HG02938 (cell line): ENCODE data around the gene BCAP31.
A peak's percentile ranks its signal among the peaks of the same experiment; 100 is the strongest.

ENCODE experiments used
- ATAC-seq: cut with Tn5 transposase; IDR thresholded peaks from one replicate; pipeline ENCODE4 v1.9.1; 2021; ENCODE audit warnings: mild to moderate bottlenecking, moderate library complexity; ENCODE audit not compliant: unreplicated experiment

BCAP31 gene

DNA sequence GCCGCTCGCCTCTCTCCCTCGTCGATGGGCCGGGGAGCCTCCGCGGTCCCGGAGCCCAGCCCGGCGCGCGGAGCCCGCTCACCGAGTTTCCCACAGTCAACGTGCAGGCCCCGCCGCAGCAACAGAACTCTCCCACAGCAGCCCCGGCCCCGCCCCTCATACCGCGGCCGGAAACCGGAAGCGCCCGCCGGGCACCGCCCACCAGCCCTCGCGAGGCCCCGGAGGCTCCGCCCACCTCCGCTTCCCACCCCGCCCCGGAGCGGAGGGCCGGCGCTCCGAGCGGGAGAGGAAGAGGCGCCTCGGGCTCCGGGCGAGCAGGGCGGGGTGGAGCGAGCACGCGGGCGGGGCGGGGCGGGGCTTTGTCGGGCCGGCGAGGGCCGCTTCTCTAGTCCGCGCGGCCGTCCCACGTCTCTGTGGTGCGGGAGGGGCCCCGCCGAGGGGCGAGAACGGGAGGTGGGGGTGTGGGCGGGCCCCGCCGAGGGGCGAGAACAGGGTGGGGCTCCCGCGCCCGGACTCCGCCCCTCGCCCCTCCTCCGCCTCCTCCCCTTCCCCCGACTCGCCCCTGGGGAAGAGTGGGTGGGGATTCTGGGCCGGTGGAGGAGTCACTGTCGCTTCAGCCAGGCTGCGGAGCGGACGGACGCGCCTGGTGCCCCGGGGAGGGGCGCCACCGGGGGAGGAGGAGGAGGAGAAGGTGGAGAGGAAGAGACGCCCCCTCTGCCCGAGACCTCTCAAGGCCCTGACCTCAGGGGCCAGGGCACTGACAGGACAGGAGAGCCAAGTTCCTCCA lies at the start of gene BCAP31, which contains the start of gene ABCD1:
BCAP31 (minus strand) TSS at position 136 of the 787 bp plus-strand sequence. CDS start 1,143 bp downstream, outside the sequence.
ABCD1 (plus strand) TSS at position 605 of the 787 bp plus-strand sequence. CDS start 411 bp downstream, outside the sequence.
- peak; percentile 51 for ATAC-seq

DNA sequence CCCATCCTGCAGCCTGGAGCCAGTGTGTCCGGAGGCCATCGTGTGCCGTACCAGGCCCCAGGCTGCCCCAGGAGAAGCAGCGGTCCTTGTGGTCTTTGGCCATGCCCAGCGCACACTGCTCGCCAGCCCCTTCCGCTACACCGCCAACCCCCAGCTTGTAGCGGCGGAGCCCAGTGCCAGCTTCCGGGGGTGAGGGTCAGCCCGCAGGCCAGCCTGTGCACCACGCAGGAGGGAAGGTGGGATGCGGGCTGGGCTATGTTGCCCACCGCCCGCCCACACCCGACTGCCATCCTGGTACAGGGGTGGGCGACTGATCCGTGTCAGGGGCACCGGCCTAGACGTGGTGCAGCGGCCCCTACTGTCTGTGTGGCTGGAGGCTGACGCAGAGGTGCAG lies 49.0 kb upstream of the BCAP31 start:
- no peak for ATAC-seq

GRCh38 chrX:153772316-153773217 lies 48.4 kb upstream of the BCAP31 start:
- no peak for ATAC-seq

DNA sequence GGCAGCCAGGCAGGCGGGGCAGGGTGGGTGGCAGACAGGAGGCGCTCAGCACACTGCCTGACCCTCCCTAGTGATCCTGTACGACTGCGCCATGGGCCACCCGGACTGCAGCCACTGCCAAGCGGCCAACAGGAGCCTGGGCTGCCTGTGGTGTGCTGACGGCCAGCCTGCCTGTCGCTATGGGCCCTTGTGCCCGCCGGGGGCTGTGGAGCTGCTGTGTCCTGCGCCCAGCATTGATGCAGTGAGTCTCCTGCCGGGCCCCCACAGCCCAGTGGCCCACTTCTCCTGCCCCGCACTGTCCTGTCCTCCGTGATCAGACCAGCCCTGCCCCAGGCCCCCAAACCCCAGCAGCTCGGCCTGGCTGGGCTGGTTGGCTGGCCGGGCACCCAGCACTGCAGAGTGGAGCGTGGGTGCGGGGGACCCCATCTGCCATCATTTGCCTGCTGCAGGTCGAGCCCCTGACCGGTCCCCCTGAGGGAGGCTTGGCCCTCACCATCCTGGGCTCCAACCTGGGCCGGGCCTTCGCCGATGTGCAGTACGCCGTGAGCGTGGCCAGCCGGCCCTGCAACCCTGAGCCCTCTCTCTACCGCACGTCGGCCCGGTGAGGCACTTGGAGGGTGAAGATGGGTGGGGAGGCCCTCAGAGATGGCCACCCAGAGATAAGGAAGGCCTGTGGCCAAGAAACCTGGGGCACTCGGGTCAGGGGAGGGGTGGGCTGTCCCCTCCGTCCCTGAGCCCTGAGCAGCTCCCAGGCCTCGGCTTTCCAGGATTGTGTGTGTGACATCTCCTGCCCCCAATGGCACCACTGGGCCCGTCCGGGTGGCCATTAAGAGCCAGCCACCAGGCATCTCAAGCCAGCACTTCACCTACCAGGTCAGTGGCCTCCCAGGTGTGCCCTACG lies 47.5 kb upstream of the BCAP31 start:
- ATAC-seq: no peak

DNA sequence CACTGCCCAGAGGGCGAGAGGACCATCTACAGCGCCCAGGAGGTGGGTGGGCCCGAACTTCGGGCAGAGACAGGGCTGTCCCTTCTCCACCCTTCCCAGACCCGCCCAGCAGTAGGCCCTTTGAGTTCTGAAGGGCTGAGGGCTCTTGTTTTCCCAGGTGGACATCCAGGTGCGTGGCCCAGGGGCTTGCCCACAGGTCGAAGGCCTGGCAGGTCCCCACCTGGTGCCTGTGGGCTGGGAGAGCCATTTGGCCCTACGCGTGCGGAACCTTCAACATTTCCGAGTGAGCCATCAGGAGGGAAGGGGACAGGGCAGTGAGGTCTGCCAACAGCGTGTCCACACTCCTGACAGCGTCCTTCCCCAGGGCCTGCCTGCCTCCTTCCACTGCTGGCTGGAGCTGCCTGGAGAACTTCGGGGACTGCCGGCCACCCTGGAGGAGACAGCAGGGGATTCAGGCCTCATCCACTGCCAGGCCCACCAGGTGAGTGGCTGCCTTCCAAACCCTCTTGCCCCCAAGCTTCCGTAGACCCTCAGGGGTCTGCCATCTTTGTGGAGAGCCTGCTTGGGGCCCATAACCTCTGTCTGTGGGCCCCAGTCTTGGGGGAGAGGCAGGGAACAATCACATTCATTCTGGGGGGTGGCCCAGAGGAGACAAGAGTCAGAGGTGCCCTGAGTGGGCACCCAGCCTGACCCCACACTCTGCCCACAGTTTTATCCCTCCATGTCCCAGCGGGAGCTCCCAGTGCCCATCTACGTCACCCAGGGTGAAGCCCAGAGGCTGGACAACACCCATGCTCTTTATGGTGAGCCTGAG lies 46.6 kb upstream of the BCAP31 start:
- ATAC-seq: no peak

DNA sequence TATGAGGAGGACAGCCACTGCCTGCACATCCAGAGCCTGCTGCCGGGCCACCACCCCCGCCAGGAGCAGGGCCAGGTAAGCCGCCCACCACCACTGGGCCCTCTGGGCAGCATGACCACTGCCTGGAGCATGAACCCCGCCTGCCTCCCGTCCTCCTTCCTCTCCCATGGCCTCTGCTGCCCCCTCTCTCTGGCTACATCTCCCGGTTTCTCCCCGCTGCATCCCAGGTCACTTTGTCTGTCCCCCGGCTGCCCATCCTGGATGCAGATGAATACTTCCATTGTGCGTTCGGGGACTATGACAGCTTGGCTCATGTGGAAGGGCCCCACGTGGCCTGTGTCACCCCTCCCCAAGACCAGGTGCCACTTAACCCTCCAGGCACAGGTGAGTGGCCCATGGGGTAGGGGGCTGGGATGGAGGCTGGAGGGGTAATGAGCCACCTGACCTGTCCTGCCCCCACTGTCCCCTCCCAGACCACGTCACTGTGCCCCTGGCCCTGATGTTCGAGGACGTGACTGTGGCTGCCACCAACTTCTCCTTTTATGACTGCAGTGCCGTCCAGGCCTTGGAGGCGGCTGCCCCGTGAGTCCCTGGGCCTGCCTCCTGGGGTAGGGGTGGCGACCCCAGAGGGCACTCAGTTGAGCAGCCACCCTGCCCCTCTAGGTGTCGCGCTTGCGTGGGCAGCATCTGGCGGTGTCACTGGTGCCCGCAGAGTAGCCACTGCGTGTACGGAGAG lies 45.8 kb upstream of the BCAP31 start:
- ATAC-seq: no peak

DNA sequence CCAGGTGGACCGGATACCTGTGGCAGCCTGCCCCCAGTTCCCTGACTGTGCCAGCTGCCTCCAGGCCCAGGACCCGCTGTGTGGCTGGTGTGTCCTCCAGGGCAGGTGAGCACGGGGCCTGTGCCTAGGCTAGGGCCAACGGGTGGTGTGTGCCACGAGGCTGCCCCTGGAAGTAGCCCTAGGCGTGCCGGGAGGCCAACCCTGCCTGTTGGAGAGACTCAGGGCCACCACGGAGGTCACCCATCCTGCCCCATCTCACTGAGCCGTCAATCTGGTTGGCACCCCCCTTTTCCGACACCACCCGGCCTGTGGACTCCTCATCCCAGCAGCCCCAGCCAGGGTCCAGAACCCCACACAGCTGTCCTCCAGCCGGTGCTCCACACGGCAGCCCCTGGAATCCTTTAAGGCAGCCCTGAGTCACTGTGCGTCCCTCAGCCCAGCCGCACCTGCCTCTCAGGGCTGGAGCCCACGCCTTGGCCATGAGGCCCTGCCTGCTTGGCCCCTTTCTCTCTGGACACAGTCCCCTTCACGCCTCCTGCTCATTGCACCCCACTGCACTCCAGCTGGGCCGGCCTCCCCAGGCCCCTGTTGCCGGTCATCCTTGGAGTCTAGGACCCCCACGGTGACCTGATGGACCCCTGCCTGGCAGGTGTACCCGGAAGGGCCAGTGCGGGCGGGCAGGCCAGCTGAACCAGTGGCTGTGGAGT lies 45.1 kb upstream of the BCAP31 start:
- ATAC-seq: no peak

DNA sequence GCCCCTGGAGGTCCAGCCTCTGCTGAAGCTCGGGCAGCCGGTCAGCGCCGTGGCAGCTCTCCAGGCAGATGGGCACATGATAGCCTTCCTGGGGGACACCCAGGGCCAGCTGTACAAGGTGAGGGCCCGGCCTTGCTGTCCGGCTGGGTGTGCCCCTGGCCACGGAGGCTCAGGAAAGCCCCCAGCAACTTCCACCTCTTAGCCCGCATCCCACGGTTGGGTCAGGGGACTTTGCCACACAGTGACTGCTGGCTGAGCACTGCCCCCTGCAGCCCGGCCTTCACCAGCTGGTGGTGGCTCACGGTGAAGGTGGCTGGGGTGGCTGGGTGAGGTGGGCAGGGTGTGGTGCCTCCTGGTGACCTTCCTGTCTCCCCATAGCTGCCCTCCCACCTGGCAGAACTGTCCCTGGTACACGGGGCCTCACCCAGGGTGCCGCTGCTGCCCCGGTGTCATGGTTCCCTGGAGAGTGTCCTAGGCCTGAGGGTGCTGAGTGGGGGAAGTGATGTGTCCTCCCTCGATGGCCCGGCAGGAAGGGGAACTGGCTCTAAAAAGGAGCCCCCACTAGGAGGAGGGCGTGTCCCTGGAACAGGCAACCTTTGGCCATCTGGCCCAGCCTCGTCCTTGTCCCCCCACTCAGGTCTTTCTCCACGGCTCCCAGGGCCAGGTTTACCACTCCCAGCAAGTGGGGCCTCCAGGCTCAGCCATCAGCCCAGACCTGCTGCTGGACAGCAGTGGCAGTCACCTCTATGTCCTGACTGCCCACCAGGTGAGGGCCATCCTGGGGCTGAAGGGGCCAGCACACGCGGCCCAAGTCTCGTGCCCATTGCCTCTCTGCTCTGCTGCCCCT lies 44.3 kb upstream of the BCAP31 start:
- no peak for ATAC-seq

DNA sequence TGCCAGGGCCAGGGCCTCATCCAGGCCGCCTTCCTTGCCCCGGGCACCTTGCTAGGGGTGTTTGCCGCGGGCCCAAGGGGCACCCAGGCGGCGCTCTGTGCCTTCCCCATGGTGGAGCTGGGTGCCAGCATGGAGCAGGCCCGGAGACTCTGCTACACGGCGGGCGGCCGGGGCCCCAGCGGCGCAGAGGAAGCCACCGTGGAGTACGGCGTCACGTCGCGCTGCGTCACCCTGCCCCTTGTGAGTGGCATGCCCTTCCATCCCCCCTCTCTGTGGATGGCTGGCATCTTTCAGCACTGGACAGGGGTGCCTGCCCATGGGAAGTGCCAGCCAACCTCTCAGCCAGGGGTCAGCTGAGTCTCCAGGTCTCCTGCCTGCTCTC lies 43.5 kb upstream of the BCAP31 start:
- no peak for ATAC-seq

GRCh38 chrX:153766871-153767673 lies 42.9 kb upstream of the BCAP31 start:
- no peak for ATAC-seq

DNA sequence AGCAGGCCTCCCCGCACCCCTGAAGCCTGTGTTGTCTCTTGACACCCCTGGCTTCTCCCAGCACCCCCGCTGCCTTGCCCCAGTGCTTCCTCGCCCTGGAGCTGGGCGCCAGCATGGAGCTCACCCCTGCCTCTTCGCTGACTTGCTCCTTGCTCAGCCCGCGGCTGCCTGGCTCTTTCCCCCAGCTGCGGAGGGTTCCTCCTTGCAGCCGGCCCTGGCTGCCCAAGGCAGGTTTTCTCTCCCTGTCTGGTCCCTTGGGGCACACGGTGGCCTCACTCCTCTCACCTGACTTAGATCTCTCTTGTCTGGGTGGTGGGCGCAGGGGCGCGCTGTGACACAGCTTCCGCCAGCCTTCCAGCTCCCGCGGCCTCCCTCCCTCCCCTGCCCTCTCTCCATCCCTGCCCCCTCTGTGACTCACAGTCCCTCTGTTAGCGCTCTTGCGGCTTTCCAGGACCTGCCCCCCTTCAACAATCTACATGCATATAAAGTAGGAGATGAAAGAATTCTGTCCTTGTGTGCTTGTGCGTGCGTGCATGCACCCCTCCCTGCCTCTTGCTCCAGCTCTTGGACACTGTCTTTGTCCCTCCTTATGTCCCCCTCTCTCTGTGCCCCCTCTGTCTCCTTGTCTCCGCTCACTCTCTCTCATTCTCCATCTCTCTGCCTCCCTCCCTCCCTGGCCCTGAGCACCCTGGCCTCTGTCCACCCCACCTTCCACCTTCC lies 42.1 kb upstream of the BCAP31 start:
- ATAC-seq: no peak

- ATAC-seq: no peak
Measured at GRCh38 chrX:153765138-153766079, 41.2 kb upstream of the BCAP31 start.

DNA sequence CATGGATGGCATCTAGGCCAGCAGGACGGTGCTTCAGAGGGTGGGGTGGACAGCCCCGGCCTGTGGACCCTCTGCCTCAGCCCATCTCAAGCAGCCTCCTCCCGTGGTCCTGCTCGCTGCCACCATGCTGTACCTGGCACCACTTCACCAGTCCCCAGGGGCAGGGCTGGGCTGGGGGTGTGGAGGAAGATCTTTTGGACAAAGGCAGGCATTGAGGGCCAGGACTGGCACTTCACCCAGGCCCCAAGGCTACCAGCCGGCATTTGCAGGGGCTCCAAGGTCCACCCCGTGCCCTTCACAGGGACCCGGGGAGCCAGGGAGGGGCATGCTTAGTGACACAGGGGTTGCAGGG lies 40.6 kb upstream of the BCAP31 start:
- no peak for ATAC-seq

DNA sequence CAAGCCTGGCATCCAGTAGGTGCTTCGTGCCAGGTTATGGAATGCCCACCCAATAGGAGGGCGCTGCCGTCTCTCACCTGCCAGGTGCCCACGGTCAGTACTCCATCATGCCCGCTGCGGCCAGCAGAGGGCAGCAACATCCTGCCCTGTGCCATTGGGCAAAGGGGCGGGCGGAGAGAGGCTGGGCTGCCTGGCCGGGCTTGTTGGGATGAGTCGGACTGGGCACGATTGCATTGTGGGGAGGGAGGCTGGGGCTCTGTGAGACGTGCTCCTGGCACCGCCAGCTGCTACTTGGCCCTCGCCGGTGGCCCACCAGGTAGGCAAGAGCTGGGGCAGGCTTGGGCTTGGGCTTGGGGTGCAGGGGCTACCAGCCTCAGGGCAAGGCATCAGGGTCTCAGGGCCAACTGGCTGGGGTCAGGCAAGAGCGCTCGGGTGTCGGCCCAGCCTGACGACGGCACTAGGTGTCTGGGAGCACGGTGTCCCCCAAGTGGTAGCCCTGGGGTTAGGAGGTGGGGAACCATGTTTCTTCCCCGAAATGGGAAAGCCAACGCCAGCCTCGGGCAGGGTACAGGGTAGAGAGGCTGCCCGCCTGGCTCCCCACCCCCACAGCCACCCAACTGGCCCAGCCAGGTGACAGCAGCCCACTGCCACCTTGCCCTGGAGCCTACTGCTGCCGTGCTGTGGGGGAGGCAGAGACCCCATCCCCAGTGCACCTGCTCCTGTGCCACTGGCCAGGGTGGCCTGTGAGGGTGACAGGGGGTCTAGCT lies 40.0 kb upstream of the BCAP31 start, which contains the start of gene PLXNB3:
PLXNB3 (plus strand) TSS at position 261 of the 767 bp plus-strand sequence. CDS start 1,287 bp downstream, outside the sequence.
- ATAC-seq: no peak
